GM23338 (cell line): Measurements from ENCODE around the gene CYBA. TPM values are rescaled to one million over a fixed set of nuclear protein-coding genes. Genes with fewer than 3 reads are reported as not detected.
"Not testable (repeated sequence)": the region's sequence is repeated elsewhere in the genome, so short reads cannot be mapped to it uniquely, and the experiment has no call there.

Experiments
- ATAC-seq: fragments of 200-7000 bp; cut with Tn5 transposase; 3 replicates; pipeline ENCODE4 v1.9.1; 2020
- DNase-seq: peaks from one replicate; pipeline ENCODE4 v3.0.0-alpha.2; 2015; ENCODE audit warnings: low spot score
- H2AFZ ChIP-seq: fragments of 200-600 bp; sonication (generic); 2 replicates; pipeline ENCODE4 v1.8.0; 2016; ENCODE audit warnings: antibody characterized with exemption, mild to moderate bottlenecking, moderate library complexity
- H3F3A ChIP-seq: fragments of 200-600 bp; sonication (generic); replicated peaks from 2 replicates; pipeline ENCODE4 v1.8.0; 2017; ENCODE audit warnings: antibody characterized with exemption, mixed run types, low read depth
- H3K27ac ChIP-seq: fragments of 200-600 bp; sonication (generic); 2 replicates; pipeline ENCODE4 v1.6.1; 2016; ENCODE audit warnings: low read depth
- H3K27me3 ChIP-seq: fragments of 200-600 bp; sonication (generic); 2 replicates; pipeline ENCODE4 v1.8.0; 2016; ENCODE audit warnings: mild to moderate bottlenecking, mixed run types, moderate library complexity; ENCODE audit not compliant: insufficient read depth
- H3K36me3 ChIP-seq: fragments of 200-600 bp; sonication (generic); 2 replicates; pipeline ENCODE4 v1.8.0; 2016; ENCODE audit warnings: mild to moderate bottlenecking; ENCODE audit not compliant: insufficient read depth
- H3K4me1 ChIP-seq: fragments of 200-600 bp; sonication (generic); 2 replicates; pipeline ENCODE4 v1.8.0; 2016; ENCODE audit warnings: mild to moderate bottlenecking, moderate library complexity; ENCODE audit not compliant: insufficient read depth
- H3K4me2 ChIP-seq: fragments of 200-600 bp; sonication (generic); 2 replicates; pipeline ENCODE4 v1.7.1; 2017; ENCODE audit warnings: mixed run types
- H3K4me3 ChIP-seq: fragments of 200-600 bp; sonication (generic); 2 replicates; pipeline ENCODE4 v1.6.1; 2016; ENCODE audit warnings: mixed run types
- H3K79me2 ChIP-seq: fragments of 200-600 bp; sonication (generic); replicated peaks from 2 replicates; pipeline ENCODE4 v1.8.0; 2017; ENCODE audit warnings: mild to moderate bottlenecking; ENCODE audit not compliant: insufficient read depth
- H3K9me2 ChIP-seq: fragments of 200-600 bp; sonication (generic); 2 replicates; pipeline ENCODE4 v1.8.0; 2017; ENCODE audit not compliant: insufficient read depth
- H4K20me1 ChIP-seq: fragments of 200-600 bp; sonication (generic); replicated peaks from 2 replicates; pipeline ENCODE4 v1.8.0; 2017; ENCODE audit warnings: mild to moderate bottlenecking; ENCODE audit not compliant: insufficient read depth
- H3K27ac Mint-ChIP-seq: 2 replicates; pipeline ENCODE4 v1.8.0; 2020; ENCODE audit warnings: inconsistent platforms, mild to moderate bottlenecking, moderate library complexity, mixed read lengths
- H3K27me3 Mint-ChIP-seq: 3 replicates; pipeline ENCODE4 v1.8.0; 2022; ENCODE audit warnings: low read depth, mild to moderate bottlenecking, moderate library complexity, mixed read lengths, inconsistent platforms; ENCODE audit not compliant: insufficient read depth, poor library complexity
- H3K36me3 Mint-ChIP-seq: 3 replicates; pipeline ENCODE4 v1.8.0; 2021; ENCODE audit warnings: low read depth, mild to moderate bottlenecking, inconsistent platforms, moderate library complexity, mixed read lengths
- H3K4me1 Mint-ChIP-seq: 3 replicates; pipeline ENCODE4 v1.8.0; 2020; ENCODE audit warnings: mild to moderate bottlenecking, inconsistent platforms, mixed read lengths
- H3K4me3 Mint-ChIP-seq: 3 replicates; pipeline ENCODE4 v1.8.0; 2021; ENCODE audit warnings: moderate library complexity, mild to moderate bottlenecking, inconsistent platforms, mixed read lengths
- H3K9me3 Mint-ChIP-seq: 3 replicates; pipeline ENCODE4 v1.8.0; 2020; ENCODE audit warnings: moderate library complexity, mild to moderate bottlenecking, inconsistent platforms, mixed read lengths
- EZH2phosphoT487 ChIP-seq: fragments of 200-600 bp; sonication (generic); IDR thresholded peaks from one replicate; pipeline ENCODE4 v1.8.1; 2018; ENCODE audit warnings: antibody characterized with exemption; ENCODE audit not compliant: unreplicated experiment
- STAT1 ChIP-seq: IDR thresholded peaks from one replicate; pipeline ENCODE4 v1.6.1; 2016; ENCODE audit warnings: antibody characterized with exemption; ENCODE audit not compliant: unreplicated experiment
- ZNF331 ChIP-seq: fragments of 250-450 bp; sonication (Bioruptor Pico); IDR thresholded peaks from 2 replicates; pipeline ENCODE4 v1.5.0; 2020; ENCODE audit warnings: low read depth, mild to moderate bottlenecking, moderate library complexity
- ZNF462 ChIP-seq: fragments of 250-450 bp; sonication (Bioruptor Pico); IDR thresholded peaks from 2 replicates; pipeline ENCODE4 v1.5.0; 2020; ENCODE audit warnings: mild to moderate bottlenecking, moderate library complexity
- polyA plus RNA-seq: library from polyadenylated mRNA; unstranded; fragments of >200 nt; fragmentation: Nextera tagmentation; extraction: Ambion mirVana; gene quantifications from 2 replicates; pipeline ENCODE4 v1.2.1, GENCODE V29; 2016
- total RNA-seq: library from RNA; depleted of rRNA; stranded (reverse); fragments of >200 nt; shearing (Covaris generic); gene quantifications from 2 replicates; pipeline ENCODE4 v1.2.3, GENCODE V29; 2014
- TF ChIP-seq, protein P1 (sequence below), 2 experiments: fragments of 200-600 bp in 1 of 2; sonication (generic) in 1 of 2; conservative IDR thresholded peaks; 2 replicates each; pipeline versions ENCODE4 v1.5.1 to v1.6.1; 2016 to 2017; ENCODE audit warnings: antibody characterized with exemption in 2 of 2, low read depth in 2 of 2, mild to moderate bottlenecking in 2 of 2, moderate library complexity in 1 of 2

The CYBA gene
- total and polyA plus RNA-seq, 2 experiments from 2014 or later: 275 to 281 TPM

DNA sequence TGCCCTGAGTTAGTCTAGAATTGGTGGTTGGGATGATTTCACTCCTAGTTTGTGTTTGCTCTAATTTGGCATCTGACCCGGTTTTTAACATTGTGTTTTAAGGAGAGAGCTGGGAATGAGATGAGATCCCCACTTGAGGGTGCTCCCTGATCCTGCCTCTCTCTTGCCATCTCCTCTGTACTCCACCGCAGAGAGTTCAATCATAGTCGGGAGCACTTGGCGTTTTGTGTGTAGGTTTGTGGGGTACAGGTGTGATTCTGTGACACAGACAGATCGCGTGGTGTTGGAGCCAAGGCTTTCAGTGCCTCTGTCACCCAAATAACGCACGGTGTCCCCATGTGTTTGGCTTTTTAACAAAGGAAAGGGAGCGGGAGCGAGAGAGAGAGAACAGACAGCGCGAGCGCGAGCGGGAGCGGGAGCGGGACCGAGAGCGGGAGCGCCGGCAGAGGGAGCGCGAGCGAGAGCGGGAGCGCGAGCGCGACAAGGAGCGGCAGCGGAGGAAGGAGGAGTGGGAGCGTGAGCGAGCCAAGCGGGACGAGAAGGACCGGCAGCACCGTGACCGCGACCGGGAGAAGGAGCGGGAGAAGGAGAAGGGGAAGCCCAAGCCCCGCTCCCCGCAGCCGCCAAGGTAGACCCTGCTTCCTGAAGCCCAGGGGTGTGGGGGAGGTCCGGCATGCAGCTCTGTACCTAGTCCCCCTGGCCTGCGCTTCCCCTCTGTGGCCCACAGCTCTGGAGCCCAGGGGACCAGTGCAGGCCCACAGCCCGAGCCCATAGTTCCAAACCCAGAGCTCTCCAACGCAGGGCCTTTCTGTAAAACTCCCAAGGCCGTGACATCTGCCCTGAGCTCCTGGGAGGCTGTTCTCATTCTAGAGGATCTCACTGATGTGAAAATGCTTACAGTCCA lies 39.7 kb downstream of the CYBA start (continued):
- no peak for TF ChIP-seq ZNF462

DNA sequence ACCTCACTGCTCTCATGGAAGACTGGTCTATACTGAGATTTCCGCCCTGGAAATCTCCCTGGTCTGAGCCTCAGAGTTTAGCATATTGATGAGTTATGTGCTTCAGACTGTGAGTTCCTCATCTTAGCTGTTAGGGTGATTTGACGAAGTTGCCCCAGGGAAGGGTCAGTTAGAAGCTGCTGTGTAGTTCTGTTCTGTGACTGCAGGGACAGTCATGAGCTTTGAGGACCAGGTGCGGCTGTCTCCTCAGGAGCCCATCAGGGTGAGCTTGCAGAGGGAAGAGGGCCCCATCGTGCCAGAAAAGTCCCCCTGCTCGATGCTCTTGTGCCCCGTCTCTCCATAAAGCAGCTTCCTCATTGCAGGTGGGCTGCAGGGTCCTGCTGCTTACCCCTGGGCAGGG lies 40.8 kb downstream of the CYBA start:
- Histone ChIP-seq H3K9me2 (no peaks in the 10 kb centered on the region), H3K4me3 (no peak overlapping the region), H2AFZ (no peak overlapping the region), H3F3A (peaks cover 23% of the 10 kb centered on the region), H3K27ac (no peak overlapping the region), H3K4me2 (no peak overlapping the region), H3K36me3 (peaks cover 8% of the 10 kb centered on the region), H3K4me1 (peaks cover 9% of the 10 kb centered on the region; the same call in 1 of the 2 replicates), H3K79me2 (peaks cover 20% of the 10 kb centered on the region), H3K27me3 (no peaks in the 10 kb centered on the region), H4K20me1 (peaks cover 34% of the 10 kb centered on the region)
- peaks cover 44% of the 10 kb centered on the region for H3K36me3 Mint-ChIP-seq
- ATAC-seq (peak; percentile 77), DNase-seq (peak; percentile 73)
- H3K4me3 Mint-ChIP-seq: no peak overlapping the region
- H3K27ac Mint-ChIP-seq: no peak overlapping the region
- no peaks in the 10 kb centered on the region for H3K9me3 Mint-ChIP-seq
- peaks cover 2% of the 10 kb centered on the region for H3K27me3 Mint-ChIP-seq
- TF ChIP-seq EZH2phosphoT487: no peak
- no peak for TF ChIP-seq STAT1
- TF ChIP-seq ZNF331 (CRISPR knock-in tag): no peak
- TF ChIP-seq, protein P1, sequence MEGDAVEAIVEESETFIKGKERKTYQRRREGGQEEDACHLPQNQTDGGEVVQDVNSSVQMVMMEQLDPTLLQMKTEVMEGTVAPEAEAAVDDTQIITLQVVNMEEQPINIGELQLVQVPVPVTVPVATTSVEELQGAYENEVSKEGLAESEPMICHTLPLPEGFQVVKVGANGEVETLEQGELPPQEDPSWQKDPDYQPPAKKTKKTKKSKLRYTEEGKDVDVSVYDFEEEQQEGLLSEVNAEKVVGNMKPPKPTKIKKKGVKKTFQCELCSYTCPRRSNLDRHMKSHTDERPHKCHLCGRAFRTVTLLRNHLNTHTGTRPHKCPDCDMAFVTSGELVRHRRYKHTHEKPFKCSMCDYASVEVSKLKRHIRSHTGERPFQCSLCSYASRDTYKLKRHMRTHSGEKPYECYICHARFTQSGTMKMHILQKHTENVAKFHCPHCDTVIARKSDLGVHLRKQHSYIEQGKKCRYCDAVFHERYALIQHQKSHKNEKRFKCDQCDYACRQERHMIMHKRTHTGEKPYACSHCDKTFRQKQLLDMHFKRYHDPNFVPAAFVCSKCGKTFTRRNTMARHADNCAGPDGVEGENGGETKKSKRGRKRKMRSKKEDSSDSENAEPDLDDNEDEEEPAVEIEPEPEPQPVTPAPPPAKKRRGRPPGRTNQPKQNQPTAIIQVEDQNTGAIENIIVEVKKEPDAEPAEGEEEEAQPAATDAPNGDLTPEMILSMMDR (conservative IDR thresholded peaks at IDR 0.05; ENCODE audit: low read depth in 2 of 2): peak; percentile 33 to 36
- peaks cover 17% of the 10 kb centered on the region for H3K4me1 Mint-ChIP-seq

DNA sequence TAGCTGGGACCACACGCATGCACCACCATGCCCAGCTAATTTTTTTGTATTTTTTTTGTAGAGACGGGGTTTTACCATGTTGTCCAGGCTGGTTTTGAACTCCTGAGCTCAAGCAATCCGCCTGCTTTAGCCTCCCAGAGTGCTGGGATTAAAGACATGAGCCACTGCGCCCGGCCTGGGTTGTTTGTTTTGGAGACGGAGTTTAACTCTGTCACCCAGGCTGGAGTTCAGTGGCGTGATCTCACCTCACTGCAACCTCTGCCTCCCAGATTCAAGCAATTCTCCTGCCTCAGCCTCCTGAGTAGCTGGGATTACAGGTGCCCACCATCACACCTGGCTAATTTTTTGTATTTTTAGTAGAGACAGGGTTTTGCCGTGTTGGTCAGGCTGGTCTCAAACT lies 41.4 kb downstream of the CYBA start:
- peaks cover 34% of the 10 kb centered on the region for H4K20me1 ChIP-seq
- not testable (repeated sequence) for H3K9me2 ChIP-seq, H3K27ac Mint-ChIP-seq, H3K4me3 ChIP-seq, DNase-seq, H2AFZ ChIP-seq, H3K4me1 ChIP-seq, ATAC-seq, H3K36me3 ChIP-seq, H3K4me3 Mint-ChIP-seq, H3K4me2 ChIP-seq, H3K27ac ChIP-seq, H3K27me3 Mint-ChIP-seq, H3K27me3 ChIP-seq, H3K9me3 Mint-ChIP-seq
- Mint-ChIP-seq H3K4me1 (peaks cover 15% of the 10 kb centered on the region), H3K36me3 (peaks cover 44% of the 10 kb centered on the region)
- H3F3A ChIP-seq: peaks cover 20% of the 10 kb centered on the region
- H3K79me2 ChIP-seq: peaks cover 19% of the 10 kb centered on the region
